Measurements from ENCODE around the gene CDIP1.
A peak's percentile ranks its signal among the peaks of the same experiment; 100 is the strongest.
"Not testable (repeated sequence)": the region's sequence is repeated elsewhere in the genome, so short reads cannot be mapped to it uniquely, and the experiment has no call there.

CDIP1 gene

GRCh38 chr16:4538350-4539235 is at the start of gene CDIP1:
TSS of gene CDIP1 (minus strand) at chr16:4538773. CDS start at chr16:4514130, 24,643 bp downstream.
- DNase-seq, result peak; percentile 49 to 83

GRCh38 chr16:4586291-4586690 is 47.7 kb upstream of the CDIP1 start:
- no peak for DNase-seq

- no peak for DNase-seq
Measured at GRCh38 chr16:4583906-4584305, 45.3 kb upstream of the CDIP1 start.

GRCh38 chr16:4580250-4580649 is 41.7 kb upstream of the CDIP1 start:
- DNase-seq, result no peak

- no peak for DNase-seq
Measured at GRCh38 chr16:4578961-4579530, 40.5 kb upstream of the CDIP1 start.

- no peak for DNase-seq
Measured at GRCh38 chr16:4576008-4576407, 37.4 kb upstream of the CDIP1 start.

GRCh38 chr16:4574919-4575705 is 36.5 kb upstream of the CDIP1 start:
- no peak for DNase-seq

- DNase-seq, result not testable (repeated sequence)
Measured at GRCh38 chr16:4573926-4574325, 35.4 kb upstream of the CDIP1 start.

- no peak for DNase-seq
Measured at GRCh38 chr16:4572715-4573114, 34.1 kb upstream of the CDIP1 start.

GRCh38 chr16:4570688-4571321 is 32.2 kb upstream of the CDIP1 start:
- DNase-seq, result no peak

GRCh38 chr16:4570086-4570485 is 31.5 kb upstream of the CDIP1 start:
- no peak for DNase-seq

GRCh38 chr16:4566144-4566543 is 27.6 kb upstream of the CDIP1 start:
- no peak for DNase-seq

GRCh38 chr16:4564661-4565267 is 26.2 kb upstream of the CDIP1 start:
- DNase-seq, result no peak

GRCh38 chr16:4561596-4561995 is 23.0 kb upstream of the CDIP1 start:
- no peak for DNase-seq

- no peak for DNase-seq
Measured at GRCh38 chr16:4557973-4558372, 19.4 kb upstream of the CDIP1 start.

GRCh38 chr16:4556580-4556979 is 18.0 kb upstream of the CDIP1 start:
- no peak for DNase-seq

GRCh38 chr16:4556112-4556511 is 17.5 kb upstream of the CDIP1 start, which contains the start of gene C16orf96:
TSS of gene C16orf96 (plus strand) at chr16:4556340. CDS start at chr16:4556490, 150 bp downstream.
- no peak for DNase-seq

- no peak for DNase-seq
Measured at GRCh38 chr16:4552541-4552940, 14.0 kb upstream of the CDIP1 start.

GRCh38 chr16:4550591-4550990 is 12.0 kb upstream of the CDIP1 start:
- DNase-seq, result no peak

- DNase-seq, result no peak
Measured at GRCh38 chr16:4548124-4548523, 9.6 kb upstream of the CDIP1 start.

- DNase-seq, result no peak
Measured at GRCh38 chr16:4544473-4544872, 5.9 kb upstream of the CDIP1 start.

GRCh38 chr16:4539716-4540284 is 1.2 kb upstream of the CDIP1 start:
- no peak for DNase-seq

Measured in cerebellar nuclear complex (tissue), 1 donor.